Breast epithelium (tissue), 4 donors: ENCODE results near the gene SMIM24. TPM values are rescaled to one million over a fixed set of nuclear protein-coding genes. Genes with fewer than 3 reads are reported as not detected.
"Not testable (repeated sequence)": the region's sequence is repeated elsewhere in the genome, so short reads cannot be mapped to it uniquely, and the experiment has no call there.

ENCODE experiments used
- DNase-seq, 2 donors: peaks; one replicate each; pipeline ENCODE4 v3.0.0-alpha.2; 2019; ENCODE audit warnings: low spot score in 2 of 2
- H3K27ac ChIP-seq, 2 donors: fragments of 200-600 bp; sonication (generic) in 1 of 2; one replicate each; pipeline ENCODE4 v1.5.1; 2016 to 2019; ENCODE audit warnings: mild to moderate bottlenecking in 1 of 2
- H3K27me3 ChIP-seq, 2 donors: fragments of 200-600 bp; sonication (generic) in 1 of 2; one replicate each; pipeline versions ENCODE4 v1.5.1 to v1.6.0; 2017 to 2019; ENCODE audit warnings: control low read depth in 1 of 2, mild to moderate bottlenecking in 1 of 2
- H3K36me3 ChIP-seq: fragments of 200-600 bp; one replicate; pipeline ENCODE4 v1.5.1; 2019
- H3K4me1 ChIP-seq, 2 donors: fragments of 200-600 bp; sonication (generic); one replicate each; pipeline ENCODE4 v1.5.1; 2016 to 2019; ENCODE audit warnings: control low read depth in 1 of 2
- H3K4me3 ChIP-seq, 3 donors: fragments of 200-600 bp; sonication (generic); 1 replicate in 2 of 3; 2 replicates in 1 of 3; pipeline ENCODE4 v1.5.1; 2016 to 2019; ENCODE audit warnings: mild to moderate bottlenecking in 3 of 3, moderate library complexity in 2 of 3
- H3K9me3 ChIP-seq, 2 donors: fragments of 200-600 bp; sonication (generic) in 1 of 2; one replicate each; pipeline ENCODE4 v1.5.1; 2016 to 2019; ENCODE audit warnings: control low read depth in 1 of 2
- POLR2A ChIP-seq: fragments of 450-650 bp; IDR thresholded peaks from one replicate; pipeline ENCODE4 v1.6.1; 2016; ENCODE audit warnings: antibody characterized with exemption, mild to moderate bottlenecking, moderate library complexity
- POLR2AphosphoS5 ChIP-seq, 3 donors: sonication (generic); formaldehyde crosslinking; IDR thresholded peaks; one replicate each; pipeline ENCODE4 v1.6.1; 2017; ENCODE audit warnings: antibody characterized with exemption in 3 of 3
- intact Hi-C: fragments of 100-400 bp; cut with DNase I; formaldehyde crosslinking; loops from one replicate; pipeline ENCODE4 v1.15.1; 2023; ENCODE audit warnings: low total_unique reads
- total RNA-seq, 3 donors: library from RNA; depleted of rRNA; stranded (reverse); fragments of >200 nt; gene quantifications; one replicate each; pipeline ENCODE4 v1.1.0, GENCODE V29; 2016
- TF ChIP-seq, protein P1 (sequence below), 3 donors: fragments of 450-650 bp; IDR thresholded peaks; one replicate each; pipeline ENCODE4 v1.5.1; 2016 to 2017; ENCODE audit warnings: antibody characterized with exemption in 3 of 3, mild to moderate bottlenecking in 3 of 3, moderate library complexity in 3 of 3

Gene SMIM24
- total RNA-seq: 1 to 10 TPM in 2 of 3 donors, not detected in 1; 2.0 to 6.7 TPM

DNA sequence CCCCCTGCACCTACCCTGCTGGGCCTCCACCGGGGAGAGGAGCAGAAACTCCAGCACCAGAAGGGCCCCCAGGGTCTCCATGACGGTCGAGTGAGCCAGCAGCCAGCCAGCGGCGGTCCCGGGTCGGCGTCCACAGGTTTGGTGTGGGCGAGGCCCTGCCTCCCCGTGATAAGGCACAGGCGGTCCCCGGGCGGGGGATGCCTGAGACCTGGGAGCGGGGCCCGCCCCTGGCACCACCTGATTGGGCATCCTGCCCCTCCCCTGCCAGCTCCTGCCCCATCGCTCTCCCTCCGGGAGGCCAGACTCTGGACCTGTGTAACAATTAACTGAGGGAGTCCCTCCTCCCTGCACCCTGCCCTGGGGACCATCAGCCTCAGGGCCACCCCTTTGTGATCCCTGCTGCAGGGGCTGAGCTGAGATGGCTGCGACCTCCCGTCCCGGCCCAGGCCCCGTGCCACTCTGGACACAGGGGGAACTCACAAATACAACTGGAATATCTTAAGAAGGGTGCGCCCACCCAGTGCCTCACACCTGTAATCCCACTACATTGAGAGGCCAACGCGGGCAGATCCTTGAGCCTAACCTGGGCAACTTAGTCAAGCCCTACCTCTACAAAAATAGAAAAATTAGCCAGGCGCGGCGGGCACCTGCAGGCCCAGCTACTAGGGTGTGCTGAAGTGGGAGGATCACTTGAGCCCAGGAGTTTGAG is at the start of gene SMIM24:
TSS of gene SMIM24 (minus strand) at position 143 of the 709 bp plus-strand sequence. CDS start at position 81, 62 bp downstream.
- no peak for DNase-seq
- TF ChIP-seq POLR2AphosphoS5 (IDR thresholded peaks at IDR 0.05) (no peak), POLR2A (no peak)
- TF ChIP-seq, protein P1, sequence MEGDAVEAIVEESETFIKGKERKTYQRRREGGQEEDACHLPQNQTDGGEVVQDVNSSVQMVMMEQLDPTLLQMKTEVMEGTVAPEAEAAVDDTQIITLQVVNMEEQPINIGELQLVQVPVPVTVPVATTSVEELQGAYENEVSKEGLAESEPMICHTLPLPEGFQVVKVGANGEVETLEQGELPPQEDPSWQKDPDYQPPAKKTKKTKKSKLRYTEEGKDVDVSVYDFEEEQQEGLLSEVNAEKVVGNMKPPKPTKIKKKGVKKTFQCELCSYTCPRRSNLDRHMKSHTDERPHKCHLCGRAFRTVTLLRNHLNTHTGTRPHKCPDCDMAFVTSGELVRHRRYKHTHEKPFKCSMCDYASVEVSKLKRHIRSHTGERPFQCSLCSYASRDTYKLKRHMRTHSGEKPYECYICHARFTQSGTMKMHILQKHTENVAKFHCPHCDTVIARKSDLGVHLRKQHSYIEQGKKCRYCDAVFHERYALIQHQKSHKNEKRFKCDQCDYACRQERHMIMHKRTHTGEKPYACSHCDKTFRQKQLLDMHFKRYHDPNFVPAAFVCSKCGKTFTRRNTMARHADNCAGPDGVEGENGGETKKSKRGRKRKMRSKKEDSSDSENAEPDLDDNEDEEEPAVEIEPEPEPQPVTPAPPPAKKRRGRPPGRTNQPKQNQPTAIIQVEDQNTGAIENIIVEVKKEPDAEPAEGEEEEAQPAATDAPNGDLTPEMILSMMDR (IDR thresholded peaks at IDR 0.05): no peak
- Histone ChIP-seq H3K27ac (no peak within 1 kb of the TSS), H3K27me3 (peaks cover 8 to 37% of the 10 kb centered on the region in 2 donors), H3K36me3 (no peaks in the 10 kb centered on the region), H3K4me3 (peak within 1 kb of the TSS in 2 of 3 donors; percentile 19 to 34), H3K4me1 (no peaks in the 10 kb centered on the region), H3K9me3 (no peaks in the 10 kb centered on the region)
- intact Hi-C loops: loop anchor here (2.0 kb wide), 1 partner anchor 72 kb away; no protein-coding TSS in a partner anchor

DNA sequence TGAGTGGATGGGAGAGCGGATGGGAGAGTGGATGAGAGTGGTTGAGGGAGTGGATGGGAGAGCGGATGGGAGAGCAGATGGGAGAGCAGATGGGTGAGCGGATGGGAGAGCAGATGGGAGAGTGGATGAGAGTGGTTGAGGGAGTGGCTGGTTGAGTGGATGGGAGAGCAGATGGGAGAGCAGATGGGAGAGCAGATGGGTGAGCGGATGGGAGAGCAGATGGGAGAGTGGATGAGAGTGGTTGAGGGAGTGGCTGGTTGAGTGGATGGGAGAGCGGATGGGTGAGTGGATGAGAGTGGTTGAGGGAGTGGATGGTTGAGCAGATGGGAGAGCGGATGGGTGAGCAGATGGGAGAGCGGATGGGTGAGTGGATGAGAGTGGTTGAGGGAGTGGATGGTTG is 49.0 kb upstream of the SMIM24 start:
- intact Hi-C loops, DNase-seq, H3K4me1 ChIP-seq, H3K9me3 ChIP-seq, H3K27ac ChIP-seq, H3K27me3 ChIP-seq, H3K4me3 ChIP-seq: not testable (repeated sequence)
- peaks cover 21% of the 10 kb centered on the region for H3K36me3 ChIP-seq

DNA sequence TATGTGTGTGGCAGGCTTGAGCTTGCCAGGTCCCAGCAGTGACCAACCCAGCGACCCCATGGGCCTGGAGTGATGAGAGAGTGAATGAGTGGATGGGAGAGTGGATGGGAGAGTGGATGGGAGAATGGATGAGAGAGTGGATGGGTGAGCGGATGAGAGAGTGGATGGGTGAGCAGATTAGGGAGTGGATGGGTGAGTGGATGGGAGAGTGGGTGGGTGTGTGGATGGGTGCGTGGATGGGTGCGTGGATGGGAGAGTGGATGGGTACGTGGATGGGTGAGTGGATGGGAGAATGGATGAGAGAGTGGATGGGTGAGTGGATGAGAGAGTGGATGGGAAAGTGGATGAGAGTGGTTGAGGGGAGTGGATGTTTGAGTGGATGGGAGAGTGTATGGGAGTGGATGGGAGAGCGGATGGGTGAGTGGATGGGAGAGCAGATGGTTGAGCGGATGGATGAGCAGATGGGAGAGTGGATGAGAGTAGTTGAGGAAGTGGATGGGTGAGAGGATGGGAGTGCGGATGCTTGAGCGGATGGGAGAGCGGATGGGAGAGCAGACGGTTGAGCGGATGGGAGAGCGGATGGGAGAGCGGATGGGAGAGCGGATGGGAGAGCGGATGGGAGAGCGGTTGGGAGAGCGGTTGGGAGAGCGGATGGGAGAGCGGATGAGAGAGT is 48.4 kb upstream of the SMIM24 start:
- intact Hi-C loops: no loop called here
- peaks cover 20% of the 10 kb centered on the region for H3K36me3 ChIP-seq
- DNase-seq: no peak

DNA sequence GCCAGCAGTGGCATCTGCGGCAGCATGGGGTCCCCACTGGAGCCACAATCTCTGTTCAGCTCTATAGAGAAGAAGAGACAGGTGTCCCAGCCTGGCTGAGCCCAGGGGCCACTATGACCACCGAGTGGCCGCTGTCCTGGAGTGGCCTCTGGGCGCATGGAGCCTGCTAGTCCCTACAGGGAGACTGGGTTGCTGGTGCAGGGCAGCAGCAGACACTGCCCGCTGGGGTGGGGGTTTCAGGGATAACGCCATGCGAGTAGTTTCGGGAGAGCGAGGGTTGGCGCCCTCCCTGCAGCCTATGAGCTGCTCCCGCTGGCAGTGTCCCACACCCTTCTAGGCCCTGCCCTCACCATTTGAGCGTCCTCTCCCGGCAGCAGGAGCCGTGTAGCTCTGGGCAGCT is 47.8 kb upstream of the SMIM24 start:
- intact Hi-C loops: no loop called here
- H3K27me3 ChIP-seq: no peaks in the 10 kb centered on the region
- H3K4me3 ChIP-seq: no peak overlapping the region
- peaks cover 15% of the 10 kb centered on the region for H3K36me3 ChIP-seq
- H3K4me1 ChIP-seq: no peaks in the 10 kb centered on the region
- no peak overlapping the region for H3K27ac ChIP-seq
- TF ChIP-seq POLR2A (no peak), POLR2AphosphoS5 (IDR thresholded peaks at IDR 0.05) (no peak)
- TF ChIP-seq, protein P1 (IDR thresholded peaks at IDR 0.05): no peak
- DNase-seq: no peak
- H3K9me3 ChIP-seq: no peaks in the 10 kb centered on the region

More for the DNA sequence above, 48.4 kb upstream of the SMIM24 start:
- Histone ChIP-seq H3K4me1 (no peaks in the 10 kb centered on the region), H3K4me3 (no peak overlapping the region), H3K27ac (no peak overlapping the region), H3K27me3 (no peaks in the 10 kb centered on the region), H3K9me3 (no peaks in the 10 kb centered on the region)
- TF ChIP-seq POLR2A (no peak), POLR2AphosphoS5 (IDR thresholded peaks at IDR 0.05) (no peak)
- TF ChIP-seq, protein P1 (IDR thresholded peaks at IDR 0.05): no peak

DNA sequence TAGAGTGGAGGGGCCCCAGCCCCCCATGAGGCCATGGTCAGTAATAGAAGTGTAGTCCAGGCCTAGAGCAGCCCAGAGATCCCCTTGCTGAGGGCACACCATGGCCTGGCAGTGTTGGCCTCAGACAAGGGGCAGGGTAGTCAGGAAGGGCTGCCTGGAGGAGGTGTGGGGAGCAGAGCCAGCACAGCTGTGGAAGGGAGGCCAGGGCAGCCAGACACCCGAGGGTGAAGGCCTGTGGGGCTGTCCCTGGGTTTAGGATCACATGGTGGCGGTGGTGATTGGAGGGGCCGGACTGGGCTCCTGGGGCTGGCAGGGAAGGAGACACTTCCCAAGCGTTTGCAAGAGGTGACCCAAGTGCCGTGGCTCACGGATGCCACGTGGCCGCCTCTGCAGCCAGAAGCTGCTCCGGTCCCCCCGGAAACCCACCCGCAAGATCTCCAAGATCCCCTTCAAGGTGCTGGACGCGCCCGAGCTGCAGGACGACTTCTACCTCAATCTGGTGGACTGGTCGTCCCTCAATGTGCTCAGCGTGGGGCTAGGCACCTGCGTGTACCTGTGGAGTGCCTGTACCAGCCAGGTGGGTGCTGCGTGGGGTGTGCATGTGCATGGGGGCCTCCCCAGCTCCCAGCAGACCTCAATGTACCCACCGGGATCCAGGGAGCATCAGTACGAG is 47.0 kb upstream of the SMIM24 start:
- Histone ChIP-seq H3K27ac (no peak overlapping the region), H3K4me3 (no peak overlapping the region), H3K4me1 (no peaks in the 10 kb centered on the region), H3K27me3 (no peaks in the 10 kb centered on the region), H3K36me3 (peaks cover 9% of the 10 kb centered on the region), H3K9me3 (no peaks in the 10 kb centered on the region)
- intact Hi-C loops: no loop called here
- DNase-seq: no peak
- TF ChIP-seq POLR2AphosphoS5 (IDR thresholded peaks at IDR 0.05) (no peak), POLR2A (no peak)
- TF ChIP-seq, protein P1 (IDR thresholded peaks at IDR 0.05): no peak
